Stimulated activated CD4-positive, alpha-beta T cell treated with anti-CD3 and anti-CD28 coated beads, Interleukin-4, amount 100 ng/mL, for 1 hour (primary cell): ENCODE data around the gene PQBP1.
A peak's percentile ranks its signal among the peaks of the same experiment; 100 is the strongest.

Source experiments
- DNase-seq: peaks from one replicate; pipeline ENCODE4 v3.0.0-alpha.2; 2020

Gene PQBP1

GRCh38 chrX:48927123-48927522 lies 29.4 kb downstream of the PQBP1 start:
- no peak for DNase-seq

- no peak for DNase-seq
These were observed 30.1 kb downstream of the PQBP1 start for GRCh38 chrX:48927736-48928382.

- peak; percentile 37 for DNase-seq
These were observed 36.0 kb downstream of the PQBP1 start for GRCh38 chrX:48933757-48934156.

- no peak for DNase-seq
These were observed 37.0 kb downstream of the PQBP1 start for GRCh38 chrX:48934581-48935300.

GRCh38 chrX:48935301-48935670 lies 37.6 kb downstream of the PQBP1 start:
- DNase-seq: no peak

- no peak for DNase-seq
These were observed 38.8 kb downstream of the PQBP1 start for GRCh38 chrX:48936429-48937053.

GRCh38 chrX:48937054-48937907 lies 39.6 kb downstream of the PQBP1 start:
- peak; percentile 83 for DNase-seq

- peak; percentile 67 for DNase-seq
These were observed 41.1 kb downstream of the PQBP1 start for GRCh38 chrX:48938721-48939425.

GRCh38 chrX:48939524-48940228 lies 41.9 kb downstream of the PQBP1 start:
- DNase-seq: no peak

- no peak for DNase-seq
These were observed 42.8 kb downstream of the PQBP1 start for GRCh38 chrX:48940404-48940955.

GRCh38 chrX:48942895-48943294 lies 45.2 kb downstream of the PQBP1 start:
- DNase-seq: no peak

- DNase-seq: peak; percentile 51
These were observed 48.0 kb downstream of the PQBP1 start for GRCh38 chrX:48945517-48946348.

GRCh38 chrX:48948589-48948988 lies 50.9 kb downstream of the PQBP1 start:
- DNase-seq: no peak
